DMS 273 (cell line): ENCODE measurements around the gene FBXO24.
"Not testable (repeated sequence)": the region's sequence is repeated elsewhere in the genome, so short reads cannot be mapped to it uniquely, and the experiment has no call there.

Source experiments
- DNase-seq: peaks from one replicate; lab custom pipeline; 2025; ENCODE audit not compliant: unreplicated experiment; lab: John Stamatoyannopoulos, UW

Gene FBXO24

DNA sequence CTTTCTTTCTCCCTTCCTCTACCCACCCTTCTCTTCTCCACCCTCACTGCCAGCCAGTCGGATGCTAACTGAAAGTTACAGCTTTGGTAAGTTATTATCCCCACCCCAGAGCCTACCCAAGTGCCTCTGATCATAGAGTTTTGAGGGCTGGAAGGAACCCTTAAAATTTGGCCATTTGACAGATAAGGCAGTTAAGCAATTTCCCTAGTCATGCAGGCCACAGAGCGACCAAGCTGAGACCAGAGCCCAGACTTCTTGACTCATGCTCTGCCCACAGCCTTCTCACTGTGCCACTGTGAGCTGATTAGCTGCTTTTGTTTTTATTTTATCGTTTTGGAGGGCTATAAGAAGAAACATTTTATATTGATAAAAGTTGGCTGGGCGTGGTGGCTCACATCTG is 29.6 kb upstream of the FBXO24 start:
- DNase-seq, result no peak

- no peak for DNase-seq
These were observed 27.0 kb upstream of the FBXO24 start for GRCh38 chr7:100559127-100559526.

DNA sequence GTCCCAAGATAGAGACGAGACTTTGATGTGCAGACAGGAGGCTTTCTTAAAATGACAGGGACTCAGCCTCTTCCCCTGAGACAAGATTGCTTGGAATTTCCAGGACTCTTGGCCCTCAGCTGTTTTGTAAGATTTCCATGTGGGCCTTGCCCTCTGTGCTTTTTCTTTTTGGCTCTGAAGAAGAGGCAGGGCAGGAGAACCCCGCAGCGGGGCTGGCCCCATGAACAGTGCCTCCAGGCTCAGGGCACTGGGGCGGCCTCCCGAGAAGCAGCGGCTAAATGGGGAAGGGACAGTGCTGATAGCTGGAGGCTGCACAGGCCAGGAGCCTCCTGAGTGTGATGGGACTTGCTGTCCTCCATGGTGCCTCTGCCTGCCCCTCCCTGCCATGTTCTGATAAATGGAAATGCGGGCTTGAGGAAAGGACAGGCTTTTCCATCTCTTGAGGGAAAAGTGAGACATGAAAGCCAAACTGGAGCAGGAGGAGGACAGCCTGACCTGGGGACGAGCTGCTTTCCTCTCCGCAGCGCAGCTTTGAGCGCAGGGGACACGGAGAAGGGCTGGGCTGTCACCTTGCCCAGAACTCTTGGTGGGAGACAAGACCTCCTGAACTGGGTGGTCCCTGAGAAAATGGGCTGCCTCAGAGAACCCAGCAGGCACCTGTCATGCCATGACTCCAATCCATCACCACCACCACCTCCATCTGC is 24.5 kb upstream of the FBXO24 start:
- DNase-seq, result no peak

DNA sequence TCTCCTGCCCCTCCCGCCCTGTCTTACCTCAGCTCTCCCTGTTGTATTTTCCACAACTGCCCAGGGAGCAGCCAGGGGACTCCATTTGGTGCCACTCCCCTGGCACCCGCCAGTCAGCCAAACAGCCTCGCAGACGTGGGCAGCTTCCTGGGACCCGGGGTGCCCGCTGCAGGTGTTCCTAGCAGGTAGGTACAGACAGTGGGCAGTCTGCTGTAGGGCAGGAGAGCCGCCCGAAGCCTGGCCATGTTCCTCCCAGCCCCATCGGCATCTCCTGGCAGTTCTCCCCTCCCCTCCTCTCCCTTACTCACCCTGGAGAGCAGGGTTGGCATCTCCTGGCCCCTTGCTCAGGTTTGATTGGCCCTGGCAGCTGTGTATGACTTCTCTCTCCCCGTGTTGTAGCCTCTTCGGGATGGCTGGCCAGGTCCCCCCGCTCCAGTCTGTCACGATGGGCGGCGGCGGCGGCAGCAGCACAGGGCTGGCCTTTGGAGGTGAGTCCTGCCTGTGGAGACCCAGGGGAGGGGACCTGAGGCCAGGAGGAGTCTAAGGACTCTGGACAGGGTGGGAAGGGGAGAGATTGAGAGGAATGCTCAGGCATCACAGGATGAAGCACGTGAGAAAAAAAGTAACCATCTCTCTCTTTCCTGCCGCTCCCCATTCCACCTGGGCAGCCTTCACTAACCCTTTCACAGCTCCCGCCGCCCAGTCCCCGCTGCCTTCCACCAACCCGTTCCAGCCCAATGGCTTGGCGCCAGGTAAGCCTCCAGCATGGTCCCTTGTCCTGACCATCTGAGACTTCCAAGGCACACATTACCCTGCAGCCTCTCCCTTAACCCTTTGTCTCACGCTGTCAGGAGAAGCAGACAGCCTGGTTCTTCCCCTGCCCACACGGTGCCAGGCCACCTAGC is 23.7 kb upstream of the FBXO24 start:
- no peak for DNase-seq

DNA sequence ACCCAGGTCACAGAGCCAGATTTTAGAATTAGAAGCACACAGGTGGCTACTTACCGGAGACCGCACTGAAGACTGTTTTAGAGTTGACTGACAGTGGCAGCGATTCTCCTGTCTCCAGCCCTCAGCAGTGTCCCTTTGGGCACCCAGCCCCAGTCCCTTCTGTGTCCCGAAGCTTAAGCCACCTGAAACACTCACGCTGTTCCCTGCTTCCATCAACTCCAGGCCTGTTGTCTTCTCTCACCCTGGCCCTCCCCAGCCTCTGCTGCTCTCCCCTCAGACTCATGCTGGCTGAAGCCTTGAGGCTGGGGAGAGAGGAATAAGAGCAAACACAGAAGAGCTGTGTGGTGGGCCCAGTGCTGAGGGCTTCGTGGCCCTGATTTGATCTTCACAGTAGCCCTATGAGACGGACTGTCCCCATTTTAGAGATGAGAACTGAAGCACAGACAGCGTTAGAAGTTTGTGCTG is 23.0 kb upstream of the FBXO24 start:
- DNase-seq, result no peak

- peak; percentile 91 for DNase-seq
These were observed 22.2 kb upstream of the FBXO24 start for GRCh38 chr7:100563809-100564400.

GRCh38 chr7:100564405-100564804 is 21.7 kb upstream of the FBXO24 start:
- DNase-seq, result not testable (repeated sequence)

DNA sequence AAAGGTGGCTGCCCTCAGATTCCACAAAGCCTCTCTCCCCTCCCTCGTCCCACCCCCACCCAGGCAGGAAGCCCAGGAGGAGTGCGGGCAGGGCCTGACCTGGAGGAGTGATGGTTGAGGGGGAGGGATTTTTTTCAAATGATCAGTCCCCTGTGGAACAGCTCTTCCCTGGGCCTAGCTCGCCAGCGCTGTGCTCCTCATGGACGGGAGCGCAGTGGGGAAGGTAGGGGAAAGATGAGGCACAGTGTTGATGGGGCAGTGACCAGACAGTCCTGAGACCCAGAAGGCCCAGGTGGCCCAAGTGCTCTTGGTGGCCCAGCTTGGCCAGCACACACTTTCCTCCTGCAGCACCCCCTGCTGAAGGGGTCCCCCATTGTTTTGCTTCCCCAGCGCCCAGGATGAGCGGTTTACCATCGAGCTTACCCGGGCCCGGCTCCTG is 21.0 kb upstream of the FBXO24 start:
- DNase-seq, result no peak

DNA sequence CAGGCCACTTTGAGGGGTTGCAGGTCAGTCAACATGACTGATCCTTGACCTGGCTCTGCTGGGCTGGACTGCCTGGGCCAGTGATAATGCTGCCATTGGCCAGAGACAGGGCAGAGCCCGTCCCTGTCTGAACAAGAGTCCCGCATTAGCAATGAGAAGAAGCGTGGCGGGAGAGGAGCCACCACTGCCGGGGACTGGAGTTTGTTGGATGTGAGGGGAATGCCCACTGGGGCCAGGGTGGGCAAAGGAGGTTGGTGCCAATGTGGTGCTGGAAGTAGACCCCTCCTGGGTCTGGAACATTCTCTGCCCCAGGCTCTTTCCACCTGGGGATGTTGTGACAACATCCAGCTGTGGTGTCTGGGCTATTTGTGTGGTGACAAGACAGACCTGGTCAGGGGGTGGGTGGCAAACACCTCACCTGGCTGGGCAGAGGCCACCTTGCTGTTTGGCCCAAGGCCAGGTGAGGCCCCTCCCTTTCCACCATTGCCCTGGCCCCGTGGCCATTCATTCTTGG is 20.1 kb upstream of the FBXO24 start:
- DNase-seq, result no peak

GRCh38 chr7:100567031-100567730 is 18.9 kb upstream of the FBXO24 start:
- DNase-seq, result no peak

DNA sequence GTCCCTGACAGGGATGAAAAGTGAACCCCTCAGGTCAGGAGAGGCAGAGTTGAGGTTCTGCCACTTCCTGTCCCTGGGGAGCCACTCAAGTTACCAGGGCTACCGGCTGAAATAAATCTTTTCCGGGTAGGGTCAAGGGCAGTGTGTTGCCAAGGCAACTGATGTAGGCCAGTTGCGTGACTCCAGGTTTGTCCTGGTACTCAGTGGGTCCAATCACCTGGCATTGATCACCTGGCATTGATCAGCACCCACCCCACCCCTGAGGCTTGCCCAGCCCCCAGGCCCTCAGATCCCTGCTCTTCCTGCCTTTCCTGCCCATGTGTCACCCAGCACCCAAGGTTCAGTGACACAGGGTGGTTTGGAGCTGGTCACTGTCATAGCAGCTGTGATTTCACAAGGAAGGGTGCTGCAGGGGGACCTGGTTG is 18.4 kb upstream of the FBXO24 start:
- peak; percentile 43 for DNase-seq

GRCh38 chr7:100568176-100568895 is 17.8 kb upstream of the FBXO24 start:
- DNase-seq, result no peak

DNA sequence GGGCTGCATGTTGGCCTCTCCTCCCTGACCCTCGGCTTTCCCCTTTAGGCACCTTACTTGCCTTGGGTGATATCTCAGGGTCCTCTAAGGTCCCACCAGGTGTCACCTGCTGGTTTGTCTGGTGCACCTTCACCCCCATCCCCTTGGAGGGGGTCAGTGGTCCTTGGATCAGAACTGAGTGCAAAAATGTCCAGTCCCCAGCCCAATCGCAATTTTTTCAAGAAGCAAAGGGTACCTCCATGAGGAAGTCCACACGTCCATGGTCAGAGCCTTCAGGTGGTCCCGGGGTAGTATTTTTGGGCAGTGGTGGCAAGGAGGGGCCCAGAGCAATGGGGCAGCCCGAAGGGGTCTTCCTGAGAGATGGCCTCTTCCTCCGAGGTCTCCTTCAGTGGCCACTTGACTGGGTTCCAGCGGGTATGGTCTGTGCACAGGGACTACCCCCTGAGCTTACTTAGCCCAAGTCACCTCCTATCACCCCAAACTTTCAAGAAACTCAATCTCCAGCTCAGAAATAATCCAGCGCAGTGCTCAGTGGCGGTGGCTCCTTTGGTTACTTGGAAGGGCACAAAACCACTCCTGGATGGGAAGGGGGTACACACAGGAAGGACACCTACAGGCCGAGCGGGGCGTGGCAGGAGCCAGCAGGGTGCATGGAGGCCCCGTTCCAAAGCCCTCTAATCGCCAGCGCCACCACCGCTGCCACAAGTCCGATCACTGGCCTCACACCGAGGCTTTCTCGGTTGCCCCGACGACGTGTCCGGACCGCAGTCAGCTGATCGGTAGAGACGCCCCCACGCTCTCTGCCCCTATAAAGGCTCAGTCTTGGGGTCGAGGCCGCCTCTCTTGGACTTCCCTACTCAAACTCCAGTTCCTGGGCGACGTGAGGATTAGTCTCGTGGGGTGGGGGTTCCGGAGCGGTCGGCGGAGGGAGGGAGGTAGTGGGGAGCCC is 17.0 kb upstream of the FBXO24 start:
- DNase-seq, result peak; percentile 86

DNA sequence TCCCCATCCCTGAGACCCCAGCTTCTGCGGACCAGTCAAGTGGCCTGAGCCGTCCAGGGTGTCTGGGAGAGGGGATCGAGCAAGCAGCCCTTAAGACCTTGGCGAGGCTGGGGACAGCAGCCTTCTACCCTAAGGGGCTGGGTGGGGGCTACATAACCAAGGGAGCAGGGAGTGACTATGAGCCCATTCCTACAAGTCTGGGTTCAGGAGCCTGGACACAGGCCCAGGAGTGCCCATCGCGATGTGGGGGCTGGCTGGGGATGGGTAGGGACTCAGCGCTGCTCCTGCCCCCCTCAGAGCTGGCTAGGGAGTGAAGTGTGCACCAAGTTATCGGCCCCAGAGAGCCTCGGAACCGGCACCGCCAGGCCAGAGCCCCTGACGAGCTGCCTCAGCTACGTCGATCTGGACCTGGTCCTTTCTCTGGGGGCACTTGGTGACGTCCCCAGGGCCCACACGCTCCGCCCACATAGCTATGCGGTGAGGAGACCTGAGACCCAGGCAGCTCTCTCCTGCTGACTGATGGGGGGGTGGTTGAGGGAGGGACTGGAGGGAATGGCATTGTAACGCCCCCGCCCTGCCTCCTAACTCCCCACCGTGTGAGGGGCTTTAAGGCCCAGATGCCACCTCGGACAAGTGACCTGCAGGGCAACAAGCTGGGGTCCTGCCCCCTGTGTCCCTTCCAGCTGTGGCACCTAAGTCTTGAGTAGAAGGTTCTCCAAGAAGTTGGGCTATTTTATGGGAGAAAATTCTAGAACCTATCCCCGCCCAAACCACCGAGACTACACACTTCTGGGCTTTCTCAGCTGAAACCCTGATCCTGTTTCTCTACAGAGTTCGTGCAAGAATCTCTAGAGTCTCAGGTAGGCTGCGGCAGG is 14.9 kb upstream of the FBXO24 start:
- DNase-seq, result peak; percentile 63

DNA sequence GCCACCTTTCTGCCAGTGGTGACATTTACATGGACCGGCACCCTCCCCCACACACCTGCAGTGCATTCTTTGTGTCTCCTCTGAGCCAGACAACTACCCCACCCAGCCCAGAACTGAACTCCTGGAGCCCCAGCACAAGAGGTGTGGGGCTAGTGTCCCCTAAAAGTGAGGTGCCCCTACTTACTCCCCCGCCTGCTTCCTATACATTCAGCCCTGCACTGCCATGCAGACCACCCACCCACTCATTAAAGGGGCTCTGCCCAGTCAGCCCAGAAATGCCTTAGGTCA is 14.4 kb upstream of the FBXO24 start:
- no peak for DNase-seq

DNA sequence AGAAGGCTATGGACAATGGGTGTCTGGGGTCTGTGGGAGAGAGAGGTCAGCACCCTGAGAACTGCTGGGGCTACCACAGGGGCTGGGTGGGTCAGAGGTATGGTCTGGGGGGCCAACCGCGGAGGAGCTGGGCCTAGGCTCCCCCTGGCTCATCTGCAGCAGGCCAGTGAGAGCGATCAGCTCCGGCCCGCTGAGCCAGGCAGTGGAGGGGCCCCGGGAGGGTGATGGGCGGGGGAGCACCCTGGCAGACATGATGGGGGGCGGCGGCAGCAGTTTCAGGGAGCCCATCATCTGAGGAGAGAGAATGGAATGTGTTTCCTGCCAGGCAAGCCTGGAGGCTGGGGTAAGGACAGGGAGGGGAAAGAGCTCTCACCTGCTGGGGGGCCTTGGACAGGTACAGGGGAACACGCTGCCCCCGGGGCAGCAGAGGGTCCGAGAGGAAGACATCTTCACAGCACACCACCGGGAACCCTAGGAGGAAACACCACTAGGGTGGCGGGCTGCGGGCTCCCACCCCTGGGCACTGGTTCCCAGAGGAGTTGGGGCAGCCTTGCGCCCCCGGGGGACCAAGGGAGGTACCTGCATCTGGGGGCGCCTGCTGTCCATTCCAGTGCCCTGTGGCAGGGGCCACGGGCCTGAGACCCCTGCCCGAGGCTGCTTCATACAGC is 13.7 kb upstream of the FBXO24 start:
- no peak for DNase-seq

GRCh38 chr7:100572949-100573675 is 13.0 kb upstream of the FBXO24 start:
- no peak for DNase-seq
